ENCODE results near the gene FBLN1. TPM values are rescaled to one million over a fixed set of nuclear protein-coding genes. Genes with fewer than 3 reads are reported as not detected.

Gene FBLN1
- total RNA-seq, 2 donors from 2014 or later: 92.8 to 354 TPM

DNA sequence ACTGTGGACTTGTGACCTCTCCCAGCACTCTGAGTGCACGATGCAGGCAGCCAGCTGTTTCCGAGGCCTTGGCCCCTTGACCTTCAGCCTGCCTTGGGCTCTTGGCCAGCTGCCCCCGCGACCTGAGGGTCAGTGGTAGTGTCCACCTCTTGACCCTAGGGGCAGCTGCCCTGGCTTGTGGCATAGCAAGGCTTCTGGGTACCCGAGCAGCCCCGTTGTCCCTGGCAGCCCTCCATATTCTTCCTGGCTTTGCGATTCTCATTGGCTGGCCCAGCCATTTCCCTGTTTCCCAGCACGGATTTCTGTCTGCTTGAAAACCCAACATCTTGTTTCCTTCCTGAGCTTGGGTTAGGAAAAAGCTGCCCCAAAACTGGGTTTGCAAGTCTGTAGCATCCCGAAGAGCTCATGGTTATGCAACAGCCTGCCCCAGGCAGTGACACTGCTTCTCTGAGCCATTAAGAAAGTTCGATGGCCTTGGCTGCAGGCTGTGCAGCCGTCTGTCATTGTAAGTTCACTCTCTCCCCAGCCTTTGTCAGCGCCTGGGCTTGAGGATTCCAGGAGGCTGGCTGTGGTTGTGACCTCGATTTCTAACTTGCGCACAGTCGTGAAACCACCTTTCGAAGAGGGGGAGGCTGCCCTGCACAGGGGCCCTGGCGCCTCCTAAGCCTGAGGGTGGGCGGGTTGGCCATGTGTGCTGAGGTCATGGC, 48.8 kb downstream of the FBLN1 start:
- TF ChIP-seq CTCF (IDR thresholded peaks at IDR 0.05): no peak
- Histone ChIP-seq H3K9me3 (no peaks in the 10 kb centered on the region), H3K4me1 (peaks cover 0 to 58% of the 10 kb centered on the region in 2 donors), H3K36me3 (peaks cover 12% of the 10 kb centered on the region), H3K27ac (peak overlapping the region; percentile 64 to 77), H3K4me3 (no peak overlapping the region), H3K27me3 (no peaks in the 10 kb centered on the region)
- no peak for DNase-seq (ENCODE audit: low spot score)

- Histone ChIP-seq H3K4me3 (no peak overlapping the region), H3K9me3 (no peaks in the 10 kb centered on the region), H3K27me3 (no peaks in the 10 kb centered on the region), H3K27ac (peak overlapping the region; percentile 64 to 77), H3K36me3 (peaks cover 12% of the 10 kb centered on the region), H3K4me1 (peaks cover 0 to 58% of the 10 kb centered on the region in 2 donors)
- TF ChIP-seq CTCF (IDR thresholded peaks at IDR 0.05): no peak
- no peak for DNase-seq (ENCODE audit: low spot score)
Measured at GRCh38 chr22:45552017-45552411, 49.3 kb downstream of the FBLN1 start.

GRCh38 chr22:45552580-45553350, 50.1 kb downstream of the FBLN1 start:
- H3K27ac ChIP-seq: peak overlapping the region; percentile 64 to 77
- H3K4me1 ChIP-seq: peaks cover 0 to 58% of the 10 kb centered on the region in 2 donors
- no peaks in the 10 kb centered on the region for H3K27me3 ChIP-seq
- no peak for DNase-seq (ENCODE audit: low spot score)
- peaks cover 12% of the 10 kb centered on the region for H3K36me3 ChIP-seq
- no peak overlapping the region for H3K4me3 ChIP-seq
- peak in 1 of 2 donors; percentile 42 for TF ChIP-seq CTCF (IDR thresholded peaks at IDR 0.05)
- no peaks in the 10 kb centered on the region for H3K9me3 ChIP-seq

GRCh38 chr22:45553351-45554039, 50.8 kb downstream of the FBLN1 start:
- Histone ChIP-seq H3K9me3 (no peaks in the 10 kb centered on the region), H3K27me3 (no peaks in the 10 kb centered on the region), H3K4me3 (no peak overlapping the region), H3K36me3 (peaks cover 8% of the 10 kb centered on the region), H3K27ac (peak overlapping the region; percentile 64 to 77), H3K4me1 (peaks cover 0 to 54% of the 10 kb centered on the region in 2 donors)
- TF ChIP-seq CTCF (IDR thresholded peaks at IDR 0.05): peak; percentile 83 to 95
- peak; percentile 88 for DNase-seq (ENCODE audit: low spot score)

DNA sequence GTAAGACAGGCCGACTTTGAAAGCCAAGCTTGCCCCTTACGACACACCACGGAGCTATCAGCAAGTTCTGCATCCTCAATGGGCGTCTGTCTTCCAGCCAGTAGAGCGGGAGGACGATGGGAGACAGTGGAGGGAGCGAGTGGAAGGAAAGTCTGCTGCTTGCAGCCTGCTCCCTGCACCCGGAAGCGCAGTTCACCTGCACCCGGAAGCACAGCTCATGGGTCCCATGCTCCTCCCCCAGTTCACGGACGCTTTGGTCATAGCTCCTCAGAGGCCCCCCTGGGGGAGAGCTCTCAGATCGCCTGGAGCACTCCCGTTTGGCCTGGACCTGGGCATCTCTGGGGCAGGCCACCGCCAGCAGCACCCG, 51.3 kb downstream of the FBLN1 start:
- Histone ChIP-seq H3K4me3 (no peak overlapping the region), H3K36me3 (peaks cover 8% of the 10 kb centered on the region), H3K9me3 (no peaks in the 10 kb centered on the region), H3K4me1 (peaks cover 0 to 49% of the 10 kb centered on the region in 2 donors), H3K27me3 (no peaks in the 10 kb centered on the region), H3K27ac (peak overlapping the region; percentile 64 to 77)
- TF ChIP-seq CTCF (IDR thresholded peaks at IDR 0.05): peak in 1 of 2 donors; percentile 37
- DNase-seq (ENCODE audit: low spot score): no peak

Data from right atrium auricular region (tissue), 2 donors.